RWPE2 (cell line): ENCODE data around the gene ZBTB7C.

Experiments
- ATAC-seq: fragments of 200-7000 bp; cut with Tn5 transposase; 3 replicates; pipeline ENCODE4 v1.9.1; 2021; ENCODE audit warnings: low read depth
- DNase-seq: peaks from one replicate; pipeline ENCODE4 v3.0.0-alpha.2; 2020; ENCODE audit warnings: low spot score
- H3K27ac ChIP-seq: fragments of 450-650 bp; 2 replicates; pipeline ENCODE4 v1.5.1; 2017; ENCODE audit warnings: mild to moderate bottlenecking; ENCODE audit not compliant: poor library complexity, severe bottlenecking
- H3K27me3 ChIP-seq: fragments of 250-450 bp; sonication (Bioruptor Pico); 2 replicates; pipeline ENCODE4 v1.5.1; 2021; ENCODE audit warnings: mild to moderate bottlenecking, moderate library complexity; ENCODE audit not compliant: insufficient read depth, poor library complexity, severe bottlenecking
- H3K36me3 ChIP-seq: fragments of 250-450 bp; sonication (Bioruptor Pico); 2 replicates; pipeline ENCODE4 v1.5.1; 2020; ENCODE audit warnings: low read depth, mild to moderate bottlenecking, moderate library complexity
- H3K4me1 ChIP-seq: fragments of 250-450 bp; sonication (Bioruptor Pico); 2 replicates; pipeline ENCODE4 v1.5.1; 2021; ENCODE audit warnings: mild to moderate bottlenecking, moderate library complexity; ENCODE audit not compliant: insufficient read depth, poor library complexity, severe bottlenecking
- H3K4me3 ChIP-seq: fragments of 250-450 bp; sonication (Bioruptor Pico); 2 replicates; pipeline ENCODE4 v1.5.1; 2021; ENCODE audit warnings: mild to moderate bottlenecking, moderate library complexity; ENCODE audit not compliant: severe bottlenecking
- H3K9me3 ChIP-seq: fragments of 250-450 bp; sonication (Bioruptor Pico); 2 replicates; pipeline ENCODE4 v1.5.1; 2021; ENCODE audit warnings: mild to moderate bottlenecking, moderate library complexity; ENCODE audit not compliant: severe bottlenecking
- CTCF ChIP-seq: fragments of 450-650 bp; IDR thresholded peaks from one replicate; pipeline ENCODE4 v1.5.1; 2017; ENCODE audit warnings: mild to moderate bottlenecking, moderate library complexity; ENCODE audit not compliant: poor library complexity, severe bottlenecking

Gene ZBTB7C

GRCh38 chr18:48306838-48307237 lies 102.3 kb downstream of the ZBTB7C start:
- ATAC-seq (no peak), DNase-seq (no peak)
- no peak for TF ChIP-seq CTCF
- no peak overlapping the region for H3K27ac ChIP-seq
- H3K4me3 ChIP-seq, result no peak overlapping the region
- H3K27me3 ChIP-seq, result no peaks in the 10 kb centered on the region
- H3K36me3 ChIP-seq, result no peaks in the 10 kb centered on the region
- no peaks in the 10 kb centered on the region for H3K9me3 ChIP-seq
- H3K4me1 ChIP-seq, result peaks cover 6% of the 10 kb centered on the region

DNA sequence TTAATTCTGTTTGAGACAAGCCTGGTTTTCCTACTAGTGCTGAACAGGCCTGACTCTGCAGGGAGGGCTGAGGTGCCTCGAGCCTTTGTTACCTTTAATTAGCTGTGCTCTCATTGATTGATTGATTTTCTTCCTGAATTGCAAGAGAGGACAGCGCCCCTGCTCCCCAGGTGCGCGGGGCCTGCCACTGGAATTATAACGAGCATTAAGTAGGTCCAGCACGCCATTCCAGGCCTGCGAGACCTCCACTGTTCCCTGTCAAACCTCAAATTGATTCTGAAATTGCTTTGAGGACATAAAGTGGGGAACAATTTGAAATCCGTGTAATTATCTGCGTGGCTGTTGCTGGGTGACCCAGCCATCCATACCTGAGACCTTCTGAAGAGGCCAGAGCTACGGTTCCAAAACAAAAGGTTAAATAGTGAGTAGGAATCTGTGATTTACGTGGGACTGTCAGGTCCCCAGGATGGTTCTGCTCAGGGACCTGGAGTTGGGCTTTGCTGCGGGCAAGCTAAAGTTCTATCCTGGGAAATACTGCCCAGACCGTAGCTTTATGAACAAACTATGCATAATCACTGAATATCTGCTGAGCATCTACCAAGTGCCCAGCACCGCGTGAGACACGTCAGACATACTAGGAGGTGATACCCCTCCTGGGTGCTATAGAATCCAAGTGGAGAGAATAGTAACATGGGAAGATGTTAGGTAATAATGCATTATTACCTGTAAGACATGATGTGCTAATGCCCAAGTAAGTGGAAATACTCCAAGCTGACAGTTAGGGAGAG lies 104.1 kb downstream of the ZBTB7C start:
- ATAC-seq (no peak), DNase-seq (no peak)
- Histone ChIP-seq H3K4me3 (no peak overlapping the region), H3K27ac (no peak overlapping the region), H3K9me3 (no peaks in the 10 kb centered on the region), H3K36me3 (no peaks in the 10 kb centered on the region), H3K4me1 (peaks cover 6% of the 10 kb centered on the region), H3K27me3 (no peaks in the 10 kb centered on the region)
- TF ChIP-seq CTCF, result no peak

- no peak for ATAC-seq
- no peak for TF ChIP-seq CTCF
- DNase-seq, result no peak
- no peaks in the 10 kb centered on the region for H3K36me3 ChIP-seq
- H3K27ac ChIP-seq, result no peak overlapping the region
- peaks cover 6% of the 10 kb centered on the region for H3K4me1 ChIP-seq
- H3K4me3 ChIP-seq, result no peak overlapping the region
- H3K27me3 ChIP-seq, result no peaks in the 10 kb centered on the region
- H3K9me3 ChIP-seq, result no peaks in the 10 kb centered on the region
These were observed 105.3 kb downstream of the ZBTB7C start for GRCh38 chr18:48303883-48304282.

DNA sequence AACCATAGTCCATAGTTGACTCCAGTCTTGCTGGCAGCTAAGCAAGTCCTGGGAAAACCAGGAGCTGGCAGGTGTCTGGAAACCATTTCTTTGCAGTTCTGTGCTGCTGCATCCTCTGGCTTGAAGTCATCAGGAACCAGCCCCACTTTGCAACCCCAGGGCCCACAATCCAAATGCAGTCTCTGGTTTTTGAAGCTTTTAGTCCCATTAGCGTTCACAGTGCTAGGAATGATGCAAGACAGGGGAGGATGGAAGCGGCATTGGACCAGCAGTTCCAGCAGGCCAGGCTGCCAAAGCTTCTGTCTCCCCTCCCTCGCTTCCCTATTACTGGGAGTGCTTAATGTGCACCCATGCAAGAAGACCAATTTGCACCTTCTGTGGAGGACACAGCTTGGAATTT lies 106.4 kb downstream of the ZBTB7C start:
- no peaks in the 10 kb centered on the region for H3K9me3 ChIP-seq
- no peak overlapping the region for H3K4me3 ChIP-seq
- ATAC-seq (no peak), DNase-seq (no peak)
- H3K36me3 ChIP-seq, result no peaks in the 10 kb centered on the region
- TF ChIP-seq CTCF, result no peak
- no peaks in the 10 kb centered on the region for H3K27me3 ChIP-seq
- H3K4me1 ChIP-seq, result no peaks in the 10 kb centered on the region
- H3K27ac ChIP-seq, result no peak overlapping the region

DNA sequence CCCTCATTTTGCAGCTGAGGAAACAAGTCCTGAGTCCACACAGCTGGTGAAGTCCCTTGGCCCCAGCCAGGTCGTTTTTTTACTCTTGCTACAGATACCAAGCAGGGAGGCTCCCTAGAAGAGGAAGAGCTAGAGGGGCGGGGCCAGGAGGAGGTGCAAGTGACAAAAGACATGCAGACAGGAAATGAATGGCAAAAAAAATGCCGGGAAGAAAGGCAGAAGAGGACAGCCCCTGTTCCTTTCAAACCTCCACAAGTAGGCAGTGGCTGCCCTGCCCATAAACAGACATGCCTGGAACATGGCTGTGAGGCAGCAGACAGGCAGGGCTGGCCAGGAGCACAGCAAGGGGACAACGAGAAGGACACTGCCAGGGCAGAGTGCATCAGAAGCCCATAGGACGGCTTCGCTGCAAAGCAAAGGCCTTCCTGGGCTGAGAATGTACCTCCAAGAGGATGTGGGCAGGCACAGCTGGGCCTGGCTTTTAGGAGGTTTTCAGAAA lies 108.7 kb downstream of the ZBTB7C start:
- DNase-seq (no peak), ATAC-seq (peak; percentile 23; the same call in 2 of the 3 replicates)
- H3K36me3 ChIP-seq, result no peaks in the 10 kb centered on the region
- H3K27ac ChIP-seq, result no peak overlapping the region
- no peaks in the 10 kb centered on the region for H3K27me3 ChIP-seq
- H3K4me3 ChIP-seq, result no peak overlapping the region
- TF ChIP-seq CTCF, result no peak
- no peaks in the 10 kb centered on the region for H3K9me3 ChIP-seq
- no peaks in the 10 kb centered on the region for H3K4me1 ChIP-seq
